ENCODE measurements around the gene TAOK3. TPM values are rescaled to one million over a fixed set of nuclear protein-coding genes. Genes with fewer than 3 reads are reported as not detected.
A peak's percentile ranks its signal among the peaks of the same experiment; 100 is the strongest.

TAOK3 gene
- total RNA-seq, 1 donor from 2014 or later: 18.3 TPM

GRCh38 chr12:118145113-118145797 lies 227.5 kb downstream of the TAOK3 start:
- TF ChIP-seq CTCF (IDR thresholded peaks at IDR 0.05): no peak
- Mint-ChIP-seq H3K36me3 (ENCODE audit: low read depth) (peaks cover 35% of the 10 kb centered on the region), H3K4me3 (ENCODE audit: unreplicated experiment) (no peak overlapping the region), H3K4me1 (ENCODE audit: low read depth) (no peaks in the 10 kb centered on the region), H3K27me3 (ENCODE audit: low read depth) (no peaks in the 10 kb centered on the region), H3K9me3 (ENCODE audit: low read depth) (no peaks in the 10 kb centered on the region), H3K27ac (ENCODE audit: unreplicated experiment) (no peak overlapping the region)
- no peak for DNase-seq (ENCODE audit: low spot score)

GRCh38 chr12:118144499-118144898 lies 228.2 kb downstream of the TAOK3 start:
- Mint-ChIP-seq H3K27me3 (ENCODE audit: low read depth) (no peaks in the 10 kb centered on the region), H3K36me3 (ENCODE audit: low read depth) (peaks cover 35% of the 10 kb centered on the region), H3K4me3 (ENCODE audit: unreplicated experiment) (no peak overlapping the region), H3K9me3 (ENCODE audit: low read depth) (no peaks in the 10 kb centered on the region), H3K27ac (ENCODE audit: unreplicated experiment) (no peak overlapping the region), H3K4me1 (ENCODE audit: low read depth) (peaks cover under 1% of the 10 kb centered on the region)
- DNase-seq (ENCODE audit: low spot score): no peak
- TF ChIP-seq CTCF (IDR thresholded peaks at IDR 0.05): no peak

GRCh38 chr12:118140825-118141224 lies 231.9 kb downstream of the TAOK3 start:
- Mint-ChIP-seq H3K9me3 (ENCODE audit: low read depth) (no peaks in the 10 kb centered on the region), H3K4me1 (ENCODE audit: low read depth) (peaks cover 26% of the 10 kb centered on the region), H3K27me3 (ENCODE audit: low read depth) (no peaks in the 10 kb centered on the region), H3K27ac (ENCODE audit: unreplicated experiment) (peak overlapping the region; percentile 17), H3K4me3 (ENCODE audit: unreplicated experiment) (no peak overlapping the region), H3K36me3 (ENCODE audit: low read depth) (peaks cover 31% of the 10 kb centered on the region)
- no peak for DNase-seq (ENCODE audit: low spot score)
- TF ChIP-seq CTCF (IDR thresholded peaks at IDR 0.05): no peak

- peaks cover 36% of the 10 kb centered on the region for H3K4me1 Mint-ChIP-seq (ENCODE audit: low read depth)
Observed at GRCh38 chr12:118137148-118137678, 235.5 kb downstream of the TAOK3 start.

GRCh38 chr12:118136559-118137003 lies 236.1 kb downstream of the TAOK3 start:
- H3K27me3 Mint-ChIP-seq (ENCODE audit: low read depth): no peaks in the 10 kb centered on the region
- no peaks in the 10 kb centered on the region for H3K9me3 Mint-ChIP-seq (ENCODE audit: low read depth)
- no peak for TF ChIP-seq CTCF (IDR thresholded peaks at IDR 0.05)
- peak overlapping the region; percentile 87 for H3K27ac Mint-ChIP-seq (ENCODE audit: unreplicated experiment)
- DNase-seq (ENCODE audit: low spot score): no peak
- H3K4me1 Mint-ChIP-seq (ENCODE audit: low read depth): peaks cover 41% of the 10 kb centered on the region
- peaks cover 13% of the 10 kb centered on the region for H3K36me3 Mint-ChIP-seq (ENCODE audit: low read depth)
- peak overlapping the region; percentile 97 for H3K4me3 Mint-ChIP-seq (ENCODE audit: unreplicated experiment)

More at GRCh38 chr12:118137148-118137678, 235.5 kb downstream of the TAOK3 start:
- Mint-ChIP-seq H3K4me3 (ENCODE audit: unreplicated experiment) (peak overlapping the region; percentile 97), H3K9me3 (ENCODE audit: low read depth) (no peaks in the 10 kb centered on the region), H3K27ac (ENCODE audit: unreplicated experiment) (peak overlapping the region; percentile 87), H3K36me3 (ENCODE audit: low read depth) (peaks cover 15% of the 10 kb centered on the region), H3K27me3 (ENCODE audit: low read depth) (no peaks in the 10 kb centered on the region)
- no peak for TF ChIP-seq CTCF (IDR thresholded peaks at IDR 0.05)
- no peak for DNase-seq (ENCODE audit: low spot score)
